HepG2 (cell line): ENCODE measurements around the gene CLRN3. TPM values are rescaled to one million over a fixed set of nuclear protein-coding genes. Genes with fewer than 3 reads are reported as not detected.

Experiments
- ATAC-seq: fragments of 200-7000 bp; cut with Tn5 transposase; 3 replicates; pipeline ENCODE4 v1.9.1; 2020; ENCODE audit warnings: mild to moderate bottlenecking, moderate library complexity
- BruUV-seq: library from RNA; stranded (reverse); fragments of 400-500 nt; replicated peaks from 2 replicates; lab custom pipeline; 2021; lab: Mats Ljungman, UMichigan
- CTCF ChIA-PET: fragments of 300-600 bp; formaldehyde crosslinking; extraction: SDS; loops from one replicate; lab custom pipeline; 2021; ENCODE audit warnings: low total read pairs, inconsistent platforms, low intra/inter-chr PET ratio; lab: Yijun Ruan, JAX
- POLR2A ChIA-PET: fragments of 350-600 bp; sonication (Branson Sonifier 250); formaldehyde crosslinking; loops from one replicate; lab custom pipeline; 2020; ENCODE audit warnings: antibody characterized with exemption, inconsistent platforms; lab: Yijun Ruan, JAX
- DNase-seq: peaks from one replicate; pipeline ENCODE4 v3.0.0-alpha.2; 2015; ENCODE audit warnings: low spot score
- FAIRE-seq: peaks from 3 replicates; lab custom pipeline; 2011; peaks lifted over from hg19 to GRCh38; lab: Jason Lieb, UNC
- H2AFZ ChIP-seq: one replicate; pipeline ENCODE4 v1.6.1; 2011; ENCODE audit warnings: low read length, inconsistent platforms
- H3K27ac ChIP-seq: fragments of 300-600 bp; 3 replicates; pipeline ENCODE4 v1.8.0; 2011; ENCODE audit warnings: mixed run types, mild to moderate bottlenecking, mixed read lengths, low read length, inconsistent platforms; ENCODE audit not compliant: insufficient read depth; ENCODE audit errors: extremely low read length
- H3K27me3 ChIP-seq, 2 experiments: fragments of 200-600 bp in 1 of 2; 2 replicates in 1 of 2; 3 replicates in 1 of 2; pipeline versions ENCODE4 v1.6.0 to v1.8.0; 2011; ENCODE audit warnings: low read length in 2 of 2, mild to moderate bottlenecking in 2 of 2, moderate library complexity in 2 of 2, inconsistent platforms in 1 of 2; ENCODE audit not compliant: insufficient read depth in 2 of 2, control insufficient read depth in 1 of 2
- H3K36me3 ChIP-seq, 2 experiments: fragments of 200-600 bp in 1 of 2; replicated peaks in 1 of 2; 2 replicates in 1 of 2; 3 replicates in 1 of 2; pipeline versions ENCODE4 v1.5.1 to v1.8.0; 2011; ENCODE audit warnings: low read length in 2 of 2, inconsistent platforms in 1 of 2; ENCODE audit not compliant: insufficient read depth in 2 of 2, control insufficient read depth in 1 of 2
- H3K4me1 ChIP-seq: 2 replicates; pipeline ENCODE4 v1.5.1; 2012; ENCODE audit warnings: low read length, inconsistent platforms; ENCODE audit not compliant: insufficient read depth
- H3K4me2 ChIP-seq: 2 replicates; pipeline ENCODE4 v1.6.0; 2011; ENCODE audit warnings: low read depth, low read length, inconsistent platforms
- H3K4me3 ChIP-seq, 3 experiments: fragments of 200-600 bp in 1 of 3; sonication (generic), shearing (Covaris generic) in 1 of 3; replicated peaks in 1 of 3; 2 replicates each; pipeline ENCODE4 v1.5.1; 2011 to 2016; ENCODE audit warnings: low read length in 3 of 3, inconsistent platforms in 2 of 3, low read depth in 2 of 3, mild to moderate bottlenecking in 2 of 3, control low read depth in 1 of 3, mixed read lengths in 1 of 3; ENCODE audit not compliant: insufficient read depth in 1 of 3
- H3K79me2 ChIP-seq: one replicate; pipeline ENCODE4 v1.6.1; 2011; ENCODE audit warnings: low read length, inconsistent platforms; ENCODE audit not compliant: insufficient read depth
- H3K9ac ChIP-seq: 2 replicates; pipeline ENCODE4 v1.6.0; 2011; ENCODE audit warnings: mild to moderate bottlenecking, low read depth, low read length, inconsistent platforms; ENCODE audit not compliant: insufficient read depth
- H3K9me3 ChIP-seq: 2 replicates; pipeline ENCODE4 v1.5.1; 2012; ENCODE audit warnings: mild to moderate bottlenecking, low read length
- H4K20me1 ChIP-seq: 2 replicates; pipeline ENCODE4 v1.6.0; 2011; ENCODE audit warnings: inconsistent platforms, mild to moderate bottlenecking, low read length, moderate library complexity; ENCODE audit not compliant: insufficient read depth
- EEA1 ChIP-seq: sonication (generic); formaldehyde crosslinking; IDR thresholded peaks from 2 replicates; pipeline ENCODE4 v1.5.1; 2020; ENCODE audit warnings: mild to moderate bottlenecking, missing genetic modification reagents, borderline replicate concordance
- FOXC1 ChIP-seq: sonication (generic); formaldehyde crosslinking; IDR thresholded peaks from 2 replicates; pipeline ENCODE4 v1.8.0; 2022; ENCODE audit warnings: mild to moderate bottlenecking, missing genetic modification reagents, borderline replicate concordance
- PCBP2 ChIP-seq: fragments of 200-400 bp; formaldehyde crosslinking; optimal IDR thresholded peaks from 2 replicates; pipeline ENCODE3; 2018; ENCODE audit warnings: low read length, low read depth; ENCODE audit not compliant: poor library complexity, severe bottlenecking
- SKI ChIP-seq: fragments of 450-650 bp; IDR thresholded peaks from one replicate; pipeline ENCODE4 v1.6.1; 2018; ENCODE audit warnings: mild to moderate bottlenecking; ENCODE audit not compliant: partially characterized antibody
- SMARCE1 ChIP-seq: fragments of 450-650 bp; IDR thresholded peaks from 2 replicates; pipeline ENCODE4 v1.6.1; 2017; ENCODE audit warnings: borderline replicate concordance
- ZNF263 ChIP-seq: sonication (generic); formaldehyde crosslinking; IDR thresholded peaks from 2 replicates; pipeline ENCODE4 v1.4.0; 2020; ENCODE audit warnings: missing genetic modification reagents
- ZNF34 ChIP-seq: sonication (generic); formaldehyde crosslinking; IDR thresholded peaks from 2 replicates; pipeline ENCODE4 v1.4.0; 2020; ENCODE audit warnings: mild to moderate bottlenecking, missing genetic modification reagents, borderline replicate concordance
- WGBS: methylation state at CpG from one replicate; pipeline ENCODE4 v1.1.6; 2017; ENCODE audit warnings: low lambda C conversion rate; 5-methylcytosine and 5-hydroxymethylcytosine counted together
- in situ Hi-C: cut with HindIII; loops from 2 replicates; pipeline ENCODE4 v1.10.0; 2017; ENCODE audit warnings: low pct_unique_long_range_greater_than_20kb; ENCODE audit not compliant: extremely low pct_ligation_motif_present
- intact Hi-C: fragments of 100-400 bp; cut with micrococcal nuclease; formaldehyde crosslinking; loops from one replicate; pipeline ENCODE4 v1.10.0; 2022; ENCODE audit not compliant: unreplicated experiment
- polyA plus RNA-seq, 8 experiments: library from polyadenylated mRNA; depleted of rRNA in 3 of 8; stranded (reverse) in 7 of 8; unstranded in 1 of 8; fragments of >200 nt; fragmentation: Illumina TruSeq in 4 of 8; extraction: Trizol in 4 of 8; gene quantifications; 2 replicates each; pipeline versions ENCODE4 v1.2.1 to v1.2.3, GENCODE V29; 2011 to 2016; ENCODE audit warnings: low read depth in 4 of 8, missing spikeins in 1 of 8, mixed read lengths in 1 of 8; ENCODE audit not compliant: insufficient read depth in 1 of 8
- total RNA-seq, 5 experiments: library from RNA; depleted of rRNA; stranded (reverse); fragments of >200 nt; fragmentation: Illumina TruSeq; extraction: Trizol; gene quantifications; 2 replicates each; pipeline ENCODE4 v1.2.3, GENCODE V29; 2016; ENCODE audit warnings: low read depth in 1 of 5
- TF ChIP-seq, protein P1 (sequence below): sonication (generic); formaldehyde crosslinking; IDR thresholded peaks from 2 replicates; pipeline ENCODE4 v1.4.0; 2020; ENCODE audit warnings: missing genetic modification reagents
- TF ChIP-seq, protein P2 (sequence below): sonication (generic); formaldehyde crosslinking; IDR thresholded peaks from 2 replicates; pipeline ENCODE4 v1.5.0; 2020; ENCODE audit warnings: mild to moderate bottlenecking, missing genetic modification reagents

The CLRN3 gene
- total and polyA plus RNA-seq, 2 of the 13 experiments (the other 11 are each of a cell fraction or from before 2014, with no cell fraction given), result not detected

DNA sequence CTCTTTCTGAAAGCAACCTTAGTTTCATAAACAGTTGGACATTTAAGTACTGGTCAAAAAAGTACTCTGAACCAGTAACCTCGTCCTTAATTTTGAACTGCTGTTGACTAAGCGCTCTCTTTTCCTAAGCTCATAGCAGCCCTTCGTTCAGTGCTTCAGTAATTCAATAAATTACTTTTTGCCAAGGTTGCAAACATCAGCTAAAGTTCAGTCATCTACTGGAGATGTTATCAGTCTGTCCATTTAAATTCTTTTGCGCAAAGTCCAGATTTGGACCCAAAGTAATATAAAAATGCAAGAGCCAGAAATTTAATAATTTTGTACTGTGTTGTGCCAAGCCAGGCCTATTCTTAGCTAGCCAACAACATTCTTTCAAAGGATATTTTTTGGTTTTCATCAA, 22.6 kb upstream of the CLRN3 start:
- Histone ChIP-seq H3K27ac (no peak overlapping the region), H4K20me1 (no peaks in the 10 kb centered on the region), H3K4me2 (no peak overlapping the region), H3K79me2 (no peaks in the 10 kb centered on the region), H2AFZ (no peak overlapping the region), H3K9me3 (no peaks in the 10 kb centered on the region), H3K9ac (no peak overlapping the region), H3K4me1 (no peaks in the 10 kb centered on the region), H3K36me3 (no peaks in the 10 kb centered on the region), H3K27me3 (peaks cover 1 to 14% of the 10 kb centered on the region in 2 experiments; a peak in 1 of 5 replicates), H3K4me3 (no peak overlapping the region)
- CTCF ChIA-PET, result no interaction called here
- BruUV-seq, result no TSS peak
- POLR2A ChIA-PET, result no interaction called here
- FAIRE-seq (no peak), DNase-seq (no peak), ATAC-seq (no peak)
- 18% methylated on average over 4 of the region's 4 CpGs for WGBS
- in situ Hi-C loops, result no loop called here
- intact Hi-C loops, result no loop called here
- TF ChIP-seq, protein P1, sequence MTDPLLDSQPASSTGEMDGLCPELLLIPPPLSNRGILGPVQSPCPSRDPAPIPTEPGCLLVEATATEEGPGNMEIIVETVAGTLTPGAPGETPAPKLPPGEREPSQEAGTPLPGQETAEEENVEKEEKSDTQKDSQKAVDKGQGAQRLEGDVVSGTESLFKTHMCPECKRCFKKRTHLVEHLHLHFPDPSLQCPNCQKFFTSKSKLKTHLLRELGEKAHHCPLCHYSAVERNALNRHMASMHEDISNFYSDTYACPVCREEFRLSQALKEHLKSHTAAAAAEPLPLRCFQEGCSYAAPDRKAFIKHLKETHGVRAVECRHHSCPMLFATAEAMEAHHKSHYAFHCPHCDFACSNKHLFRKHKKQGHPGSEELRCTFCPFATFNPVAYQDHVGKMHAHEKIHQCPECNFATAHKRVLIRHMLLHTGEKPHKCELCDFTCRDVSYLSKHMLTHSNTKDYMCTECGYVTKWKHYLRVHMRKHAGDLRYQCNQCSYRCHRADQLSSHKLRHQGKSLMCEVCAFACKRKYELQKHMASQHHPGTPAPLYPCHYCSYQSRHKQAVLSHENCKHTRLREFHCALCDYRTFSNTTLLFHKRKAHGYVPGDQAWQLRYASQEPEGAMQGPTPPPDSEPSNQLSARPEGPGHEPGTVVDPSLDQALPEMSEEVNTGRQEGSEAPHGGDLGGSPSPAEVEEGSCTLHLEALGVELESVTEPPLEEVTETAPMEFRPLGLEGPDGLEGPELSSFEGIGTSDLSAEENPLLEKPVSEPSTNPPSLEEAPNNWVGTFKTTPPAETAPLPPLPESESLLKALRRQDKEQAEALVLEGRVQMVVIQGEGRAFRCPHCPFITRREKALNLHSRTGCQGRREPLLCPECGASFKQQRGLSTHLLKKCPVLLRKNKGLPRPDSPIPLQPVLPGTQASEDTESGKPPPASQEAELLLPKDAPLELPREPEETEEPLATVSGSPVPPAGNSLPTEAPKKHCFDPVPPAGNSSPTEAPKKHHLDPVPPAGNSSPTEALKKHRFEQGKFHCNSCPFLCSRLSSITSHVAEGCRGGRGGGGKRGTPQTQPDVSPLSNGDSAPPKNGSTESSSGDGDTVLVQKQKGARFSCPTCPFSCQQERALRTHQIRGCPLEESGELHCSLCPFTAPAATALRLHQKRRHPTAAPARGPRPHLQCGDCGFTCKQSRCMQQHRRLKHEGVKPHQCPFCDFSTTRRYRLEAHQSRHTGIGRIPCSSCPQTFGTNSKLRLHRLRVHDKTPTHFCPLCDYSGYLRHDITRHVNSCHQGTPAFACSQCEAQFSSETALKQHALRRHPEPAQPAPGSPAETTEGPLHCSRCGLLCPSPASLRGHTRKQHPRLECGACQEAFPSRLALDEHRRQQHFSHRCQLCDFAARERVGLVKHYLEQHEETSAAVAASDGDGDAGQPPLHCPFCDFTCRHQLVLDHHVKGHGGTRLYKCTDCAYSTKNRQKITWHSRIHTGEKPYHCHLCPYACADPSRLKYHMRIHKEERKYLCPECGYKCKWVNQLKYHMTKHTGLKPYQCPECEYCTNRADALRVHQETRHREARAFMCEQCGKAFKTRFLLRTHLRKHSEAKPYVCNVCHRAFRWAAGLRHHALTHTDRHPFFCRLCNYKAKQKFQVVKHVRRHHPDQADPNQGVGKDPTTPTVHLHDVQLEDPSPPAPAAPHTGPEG (CRISPR knock-in tag), result no peak

DNA sequence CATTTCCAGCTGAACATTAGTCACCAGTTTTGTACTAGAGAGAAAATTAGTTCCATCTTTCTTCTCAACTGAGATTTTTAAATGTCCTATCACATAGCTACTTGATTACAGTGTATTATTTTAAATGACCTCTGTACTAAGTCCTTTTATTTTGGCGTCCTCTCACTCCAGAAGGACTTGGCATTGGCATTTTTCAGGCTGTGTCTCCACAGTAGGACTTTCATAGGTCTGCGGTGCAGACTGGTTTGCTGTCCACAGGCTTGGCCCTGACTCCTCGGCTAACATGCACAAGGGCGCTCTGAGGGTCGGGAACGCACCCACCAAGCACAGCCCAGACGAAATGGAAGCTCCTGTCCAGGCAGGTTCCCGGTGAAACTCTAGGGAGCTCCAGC, 20.6 kb upstream of the CLRN3 start:
- BruUV-seq, result no TSS peak
- ATAC-seq (no peak), FAIRE-seq (no peak), DNase-seq (no peak)
- ChIA-PET CTCF (no interaction called here), POLR2A (no interaction called here)
- Histone ChIP-seq H2AFZ (no peak overlapping the region), H3K9ac (no peak overlapping the region), H4K20me1 (no peaks in the 10 kb centered on the region), H3K27ac (no peak overlapping the region), H3K27me3 (peaks cover 1 to 27% of the 10 kb centered on the region in 2 experiments; a peak in 1 of 5 replicates), H3K4me3 (no peak overlapping the region), H3K4me1 (no peaks in the 10 kb centered on the region), H3K79me2 (no peaks in the 10 kb centered on the region), H3K4me2 (no peak overlapping the region), H3K36me3 (no peaks in the 10 kb centered on the region), H3K9me3 (no peaks in the 10 kb centered on the region)
- intact Hi-C loops, result no loop called here
- 21% methylated on average over 8 of the region's 8 CpGs for WGBS
- in situ Hi-C loops, result loop anchor here (5.0 kb wide), 1 partner anchor 99 kb away; no protein-coding TSS in a partner anchor
- TF ChIP-seq FOXC1 (CRISPR knock-in tag), result no peak
- no peak for TF ChIP-seq SKI
- no peak for TF ChIP-seq PCBP2
- no peak for TF ChIP-seq ZNF34 (CRISPR knock-in tag)
- TF ChIP-seq, protein P2, sequence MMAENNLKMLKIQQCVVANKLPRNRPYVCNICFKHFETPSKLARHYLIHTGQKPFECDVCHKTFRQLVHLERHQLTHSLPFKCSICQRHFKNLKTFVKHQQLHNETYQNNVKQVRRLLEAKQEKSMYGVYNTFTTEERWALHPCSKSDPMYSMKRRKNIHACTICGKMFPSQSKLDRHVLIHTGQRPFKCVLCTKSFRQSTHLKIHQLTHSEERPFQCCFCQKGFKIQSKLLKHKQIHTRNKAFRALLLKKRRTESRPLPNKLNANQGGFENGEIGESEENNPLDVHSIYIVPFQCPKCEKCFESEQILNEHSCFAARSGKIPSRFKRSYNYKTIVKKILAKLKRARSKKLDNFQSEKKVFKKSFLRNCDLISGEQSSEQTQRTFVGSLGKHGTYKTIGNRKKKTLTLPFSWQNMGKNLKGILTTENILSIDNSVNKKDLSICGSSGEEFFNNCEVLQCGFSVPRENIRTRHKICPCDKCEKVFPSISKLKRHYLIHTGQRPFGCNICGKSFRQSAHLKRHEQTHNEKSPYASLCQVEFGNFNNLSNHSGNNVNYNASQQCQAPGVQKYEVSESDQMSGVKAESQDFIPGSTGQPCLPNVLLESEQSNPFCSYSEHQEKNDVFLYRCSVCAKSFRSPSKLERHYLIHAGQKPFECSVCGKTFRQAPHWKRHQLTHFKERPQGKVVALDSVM (CRISPR knock-in tag), result no peak
- no peak for TF ChIP-seq EEA1 (CRISPR knock-in tag)
- TF ChIP-seq ZNF263 (CRISPR knock-in tag), result no peak
- no peak for TF ChIP-seq SMARCE1
